HG03457 (cell line): ENCODE measurements around the gene LRRC73.

ENCODE experiments used
- ATAC-seq: cut with Tn5 transposase; IDR thresholded peaks from one replicate; pipeline ENCODE4 v1.9.1; 2021; ENCODE audit warnings: moderate number of reproducible peaks; ENCODE audit not compliant: unreplicated experiment

Gene LRRC73

DNA sequence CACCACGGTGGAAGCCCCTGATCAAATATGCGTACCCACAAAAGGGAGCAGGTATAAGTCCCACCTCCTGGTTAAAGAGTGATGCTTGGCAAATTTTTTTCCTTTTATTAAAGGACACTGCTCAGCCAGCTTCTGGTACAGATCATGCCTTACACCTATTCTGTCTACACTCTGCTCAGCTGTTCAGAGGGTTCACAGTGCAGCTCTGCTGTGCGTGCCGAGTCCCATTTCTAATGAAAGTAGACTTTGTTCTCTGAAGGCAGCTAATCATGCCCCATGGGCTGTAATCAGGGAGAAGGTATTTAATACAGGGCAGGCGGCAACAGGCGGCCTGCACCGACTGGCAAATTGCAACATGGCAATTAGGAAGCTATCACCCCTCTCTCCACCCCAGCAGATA is 16.3 kb downstream of the LRRC73 start:
- no peak for ATAC-seq

DNA sequence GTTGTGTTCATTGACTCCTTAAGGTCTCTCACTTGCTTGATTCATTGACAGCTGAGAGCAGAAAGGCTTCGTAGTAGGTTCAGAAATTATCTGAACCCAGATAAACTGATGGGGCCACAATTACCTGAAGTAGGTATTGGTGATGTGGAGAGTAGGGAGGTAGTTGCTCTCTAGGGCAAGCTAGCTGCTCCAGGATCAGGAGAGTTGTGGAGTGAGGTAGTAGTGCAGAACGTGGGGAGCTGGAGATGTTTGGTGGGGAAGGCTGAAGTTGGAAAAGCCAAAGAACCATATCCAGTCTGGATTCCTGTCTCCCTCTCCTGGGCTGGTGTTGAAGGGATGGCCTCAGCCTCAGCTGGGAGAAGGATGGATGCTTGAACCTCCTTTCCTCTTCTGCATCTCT is 16.9 kb downstream of the LRRC73 start:
- no peak for ATAC-seq

DNA sequence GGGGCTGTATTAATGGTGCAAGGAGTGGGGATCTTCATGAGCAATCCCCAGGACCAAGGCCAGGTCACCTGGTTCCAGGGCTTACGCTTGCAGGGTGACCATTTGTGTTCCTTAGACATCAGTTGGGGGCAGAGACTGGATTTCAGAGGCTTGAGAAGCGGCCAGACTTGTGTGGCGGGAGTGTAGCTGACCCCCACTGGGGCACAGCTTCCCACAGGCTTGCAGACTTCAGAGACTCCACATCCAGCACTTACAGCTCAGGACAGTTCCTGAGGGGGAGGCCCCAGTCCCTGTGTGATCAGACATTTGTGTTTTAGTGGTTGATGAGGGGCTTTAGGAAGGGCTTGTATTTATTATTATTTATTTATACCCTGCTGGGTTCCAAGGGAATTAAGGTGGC is 17.5 kb downstream of the LRRC73 start:
- no peak for ATAC-seq

DNA sequence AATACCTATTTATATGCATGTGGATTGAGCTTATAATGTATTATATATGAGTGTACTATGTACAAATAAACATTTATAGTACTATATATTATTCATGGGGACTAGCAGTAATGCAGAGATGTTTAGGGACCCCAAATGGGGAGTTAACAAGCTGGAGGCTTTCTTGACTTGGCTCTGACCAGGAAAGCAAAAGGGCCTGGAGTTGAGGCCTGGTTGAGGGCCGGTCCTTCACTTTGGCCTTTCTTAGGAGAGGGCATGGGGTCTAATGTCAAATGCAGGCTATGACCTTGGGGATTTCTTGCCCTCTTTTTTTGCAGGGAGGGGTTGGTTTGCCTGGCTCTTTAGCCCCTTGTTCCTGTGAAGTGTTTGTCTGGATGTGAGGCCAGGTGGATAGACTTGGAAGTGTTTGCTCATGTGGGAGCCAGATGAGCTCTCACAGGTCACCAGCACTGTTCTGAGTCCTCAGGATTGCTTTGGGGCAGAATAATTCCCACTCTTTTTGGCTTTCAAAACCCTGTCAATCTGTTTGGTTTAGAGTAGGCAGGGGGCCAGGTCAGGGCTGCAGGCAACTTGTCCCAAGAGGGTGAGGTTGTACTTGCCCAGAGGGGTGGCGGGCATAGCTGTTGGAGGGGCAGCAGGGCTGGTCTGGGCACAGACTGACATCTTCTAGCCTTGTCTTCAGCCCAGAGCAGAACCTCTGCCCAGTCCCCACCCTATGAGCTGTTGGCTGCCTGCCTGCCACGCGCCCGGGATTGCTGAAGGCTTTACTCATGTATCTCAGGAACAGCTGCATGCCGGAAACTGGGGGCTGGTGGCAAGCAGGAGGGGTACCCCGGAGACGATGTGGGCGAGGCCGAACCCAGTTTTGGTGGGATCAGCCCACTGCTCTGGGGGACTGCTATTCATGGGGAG is 18.1 kb downstream of the LRRC73 start:
- no peak for ATAC-seq

DNA sequence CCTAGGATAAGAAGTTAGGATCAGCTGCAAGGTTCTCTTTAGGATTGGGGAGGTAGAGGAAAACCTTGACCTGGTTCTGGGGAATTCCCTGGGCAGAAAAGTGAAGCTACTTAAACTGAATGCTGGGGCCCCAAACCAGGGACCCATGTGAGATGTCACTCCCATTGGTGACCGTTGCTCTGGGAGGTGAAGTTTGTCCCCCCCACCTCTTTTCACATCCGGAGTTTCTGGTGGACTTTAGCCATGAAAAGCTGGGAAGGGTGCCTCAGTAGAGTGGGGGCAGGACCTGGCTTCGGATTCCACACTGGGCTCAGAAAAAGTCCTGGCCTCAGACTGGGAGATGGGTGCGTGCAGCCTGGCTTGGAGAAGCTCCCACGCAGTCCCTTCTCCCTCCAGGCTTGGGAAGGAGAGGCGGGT is 19.6 kb downstream of the LRRC73 start:
- ATAC-seq: no peak

DNA sequence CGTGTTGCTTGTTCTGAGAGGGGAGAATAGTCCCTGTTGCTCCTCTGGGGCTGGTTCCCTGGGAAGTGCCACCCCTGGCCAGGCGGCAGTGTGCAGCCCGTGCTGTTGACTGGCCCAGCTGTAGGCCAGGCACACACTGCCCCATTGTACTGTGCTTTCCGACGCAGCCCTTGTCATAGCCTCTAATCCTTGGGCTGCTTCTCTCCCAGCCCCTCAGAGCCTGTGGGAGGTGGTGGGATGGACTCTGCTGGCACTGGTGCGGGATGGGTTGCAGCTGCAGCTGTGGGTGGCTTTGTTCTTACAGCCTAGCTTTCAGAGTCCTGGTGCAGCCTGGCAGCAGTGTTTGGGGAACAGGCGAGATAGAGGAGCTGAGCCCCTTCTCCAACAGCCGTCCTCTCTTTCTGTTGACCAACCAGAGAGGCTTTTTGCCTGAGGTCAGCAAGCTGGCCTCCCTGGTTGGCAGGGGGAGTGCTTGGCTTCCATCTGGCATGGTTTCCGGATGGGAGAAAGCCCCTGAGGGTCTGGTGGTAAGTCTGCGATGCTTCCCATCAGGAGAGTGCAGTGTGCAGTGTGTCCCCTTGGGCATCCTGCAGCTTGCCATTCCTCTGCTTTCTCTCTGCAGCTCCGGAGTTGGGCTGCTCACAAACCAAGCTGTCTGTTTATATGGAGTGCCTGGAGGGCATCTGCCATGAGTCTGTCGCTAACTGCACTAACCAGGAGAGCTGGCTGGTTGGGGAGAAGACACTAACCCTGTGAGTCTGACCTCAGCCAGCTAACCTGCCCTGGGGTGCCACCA is 20.7 kb downstream of the LRRC73 start:
- ATAC-seq: no peak

DNA sequence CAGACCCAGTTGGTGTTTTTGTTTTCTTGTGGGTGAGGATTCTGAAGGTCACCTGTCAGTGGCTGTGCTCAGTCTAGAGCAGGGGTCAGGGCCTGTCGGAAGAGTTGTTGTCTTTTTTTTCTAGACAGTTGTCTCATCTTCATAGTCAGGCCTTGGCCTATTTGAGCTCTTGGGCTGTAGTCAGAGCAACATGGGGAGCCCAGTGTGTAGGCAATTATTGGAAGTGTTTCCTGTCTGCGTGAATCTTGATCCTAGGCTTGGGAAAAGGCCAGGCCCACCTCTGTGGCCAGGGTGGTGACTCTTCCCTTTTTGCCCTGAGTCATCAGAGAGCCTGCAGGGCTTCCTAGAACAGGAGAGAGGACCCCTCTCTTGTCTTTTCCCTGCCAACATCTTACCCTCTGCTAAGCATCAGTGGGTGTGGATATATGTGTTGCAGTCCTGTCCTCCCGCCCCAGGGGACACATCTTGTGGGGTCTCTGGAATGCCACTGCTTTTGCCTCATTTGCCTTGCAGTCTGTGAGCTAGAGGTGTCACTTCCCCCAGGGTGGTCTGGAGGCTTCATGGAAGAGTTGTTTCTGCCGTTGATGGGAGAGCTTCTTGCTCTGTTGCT is 21.4 kb downstream of the LRRC73 start:
- no peak for ATAC-seq

DNA sequence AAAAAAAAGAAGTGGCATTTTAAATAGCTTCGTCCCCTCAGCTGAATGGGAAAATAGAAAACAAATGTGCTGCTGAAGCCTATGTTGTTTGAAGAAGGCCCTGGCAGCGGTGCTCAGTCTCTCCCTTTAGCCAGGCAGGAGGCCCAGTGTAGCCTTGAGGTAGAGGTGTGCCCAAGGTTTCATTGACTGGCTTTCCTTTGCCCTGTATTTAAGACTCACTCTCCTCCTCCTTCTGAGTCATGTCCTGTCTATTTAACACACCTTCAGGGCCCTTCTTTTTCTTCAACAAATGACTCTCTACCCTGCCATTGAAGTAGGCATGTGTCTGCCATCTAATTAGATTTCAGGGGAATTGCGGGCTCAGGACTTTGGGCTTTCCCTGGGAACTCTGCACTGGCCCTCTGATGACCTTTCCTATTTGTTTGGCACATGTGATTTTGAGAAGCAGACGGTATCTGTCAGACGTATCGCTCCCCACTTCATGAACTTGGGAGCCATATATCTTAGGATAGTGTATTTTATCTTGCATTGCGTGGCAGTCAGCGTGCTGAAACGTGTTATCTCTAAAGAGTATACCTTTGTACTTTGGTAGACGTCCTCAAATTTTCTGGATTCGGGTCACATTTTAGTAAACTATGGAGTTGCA is 28.4 kb downstream of the LRRC73 start:
- no peak for ATAC-seq

DNA sequence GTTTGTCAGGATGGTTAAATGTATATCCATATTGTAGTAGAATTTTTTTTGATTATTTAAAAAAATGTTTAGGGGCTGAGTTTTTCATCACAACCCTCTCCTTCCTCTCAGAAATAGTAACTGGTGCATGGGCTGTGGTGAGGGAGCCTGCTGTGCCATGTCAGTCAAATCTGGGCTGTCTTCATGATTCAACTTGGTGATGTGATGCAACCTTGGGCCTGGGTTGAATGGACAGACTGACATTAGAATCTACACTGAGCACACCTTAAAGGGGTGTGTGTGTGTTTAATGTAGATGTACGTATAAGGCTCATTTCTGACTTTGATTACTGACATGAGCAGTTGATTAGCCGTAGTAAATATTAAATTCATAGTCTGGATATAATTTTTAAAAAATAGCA is 29.1 kb downstream of the LRRC73 start:
- ATAC-seq: no peak

DNA sequence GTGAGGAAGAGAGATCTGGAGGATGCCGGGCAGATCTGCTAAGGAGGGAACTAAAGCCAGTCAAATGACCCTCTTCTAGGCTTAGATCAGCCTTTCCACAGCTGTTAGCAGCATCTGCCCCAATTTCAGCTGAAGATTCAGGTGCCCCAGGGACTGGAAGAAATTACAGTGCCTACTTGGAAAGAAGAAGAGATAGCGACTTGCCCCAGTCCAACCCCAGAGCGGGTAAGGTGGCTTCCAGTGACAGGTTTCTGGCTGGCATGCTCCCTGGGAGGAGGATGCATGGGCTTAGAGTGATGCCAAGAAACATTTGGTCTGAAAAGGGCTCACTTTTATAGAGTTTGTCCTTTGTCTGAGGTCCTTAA is 32.2 kb downstream of the LRRC73 start:
- no peak for ATAC-seq

DNA sequence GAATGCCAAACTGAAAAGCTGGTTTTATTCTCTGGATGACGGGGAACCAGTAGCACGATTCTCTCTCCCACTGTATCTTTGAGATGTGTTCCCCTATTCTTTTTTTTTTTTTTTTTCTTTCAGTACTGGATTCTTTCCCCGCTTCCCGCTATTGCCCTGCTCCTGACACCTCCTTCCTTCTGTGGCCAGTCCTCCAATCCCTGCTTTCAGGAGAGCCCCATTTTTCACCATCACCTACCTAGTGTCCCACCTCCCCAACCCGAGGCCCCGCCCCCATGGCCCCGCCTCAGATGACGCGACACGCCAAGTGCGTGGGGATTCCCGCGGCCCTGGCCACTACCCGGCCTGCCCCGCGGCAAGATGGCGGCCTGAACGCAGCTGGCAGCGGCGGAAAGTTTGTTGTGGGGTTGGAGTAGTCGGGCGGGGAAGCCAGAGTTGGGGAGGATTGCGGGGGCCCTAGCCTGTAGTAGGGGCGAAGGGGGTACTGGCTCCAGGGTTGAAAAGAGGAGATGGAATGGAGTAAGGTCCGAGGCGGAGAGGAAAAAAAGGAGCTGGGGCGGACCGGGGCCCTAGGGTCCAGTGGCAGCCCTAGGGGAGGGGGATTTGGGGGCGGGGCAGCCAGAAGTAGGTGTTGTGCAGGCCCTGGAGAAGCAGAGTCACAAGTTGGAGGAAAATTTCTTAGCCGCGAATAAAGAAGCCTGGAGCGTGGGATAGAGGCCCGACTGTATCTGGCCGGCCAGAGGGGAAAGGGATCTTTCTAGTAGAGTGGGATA is 32.7 kb downstream of the LRRC73 start, which contains the start of gene TJAP1:
TJAP1 (plus strand) TSS at position 336 of the 773 bp plus-strand sequence. CDS start 21,432 bp downstream, outside the sequence.
- no peak for ATAC-seq

DNA sequence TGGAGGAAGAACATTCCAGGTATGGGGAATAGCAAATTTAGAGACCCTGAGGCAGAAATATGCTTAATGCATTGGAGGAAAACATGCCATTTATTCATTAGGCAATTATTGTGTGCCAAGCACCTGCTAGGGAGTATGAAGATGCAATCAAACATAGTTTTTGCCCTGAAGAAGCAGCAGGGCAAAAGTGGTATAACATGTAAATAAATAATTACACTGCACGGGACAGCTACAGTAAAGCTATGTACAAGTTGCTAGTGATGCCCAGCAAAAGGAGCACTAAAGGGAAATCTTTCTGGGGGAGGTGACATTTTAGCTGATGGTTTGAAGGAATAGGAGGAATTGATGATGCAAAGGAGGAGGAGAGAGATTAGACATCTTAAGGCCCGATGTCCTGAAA is 33.4 kb downstream of the LRRC73 start:
- ATAC-seq: no peak

DNA sequence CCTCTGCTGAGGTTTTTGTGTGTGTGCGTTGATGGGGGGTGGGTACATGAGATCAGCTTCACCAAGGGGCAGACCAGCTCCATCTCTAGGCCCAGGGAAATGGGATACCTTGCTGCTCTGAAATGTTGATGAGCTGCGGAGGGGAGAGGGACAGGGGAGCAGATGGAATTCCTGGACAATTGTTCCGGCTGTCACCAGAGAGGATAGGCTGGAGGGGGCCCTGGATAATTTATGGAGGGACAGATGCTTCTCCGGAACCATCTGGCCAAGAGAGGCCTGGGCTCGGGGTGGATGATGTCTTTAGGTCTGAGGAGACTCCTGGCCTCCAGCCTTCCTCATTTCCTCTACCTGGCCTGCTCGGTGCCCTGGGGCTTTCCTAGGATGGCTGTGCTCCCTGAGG is 34.6 kb downstream of the LRRC73 start:
- ATAC-seq: no peak

DNA sequence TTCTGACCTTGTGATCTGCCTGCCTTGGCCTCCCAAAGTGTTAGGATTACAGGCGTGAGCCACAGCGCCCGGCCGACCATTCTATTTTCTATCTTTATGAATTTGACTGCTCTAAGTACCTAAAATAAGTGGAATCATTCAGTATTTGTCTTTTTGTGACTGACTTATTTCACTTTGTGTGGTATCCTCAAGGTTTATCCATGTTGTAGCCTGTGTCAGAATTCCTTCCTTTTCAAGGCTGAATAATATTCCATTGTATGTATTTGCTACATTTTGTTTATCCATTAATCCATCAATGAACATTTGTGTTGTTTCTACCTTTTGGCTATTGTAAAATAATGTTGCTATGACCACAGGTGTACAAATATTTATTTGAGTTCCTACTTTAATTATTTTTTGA is 37.6 kb downstream of the LRRC73 start:
- ATAC-seq: no peak

DNA sequence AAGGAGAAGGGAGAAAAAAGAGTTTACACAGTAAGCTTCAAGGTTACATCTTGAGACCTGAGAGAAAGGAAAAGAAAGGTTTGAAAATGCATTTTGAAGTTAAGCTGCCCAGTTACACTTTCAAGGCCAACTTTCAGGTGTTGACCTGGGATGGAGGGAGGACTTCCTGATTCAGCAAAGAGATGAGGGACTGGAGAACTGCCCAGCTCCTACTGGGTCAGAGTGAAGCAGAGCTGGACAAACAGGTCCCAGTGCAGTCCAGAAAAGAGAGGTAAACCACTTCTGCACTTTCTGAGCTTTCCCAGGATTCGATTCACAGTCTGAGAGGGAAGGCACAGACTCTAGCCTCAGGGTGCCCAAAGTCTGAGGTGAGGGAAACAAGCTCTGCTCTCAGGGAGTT is 38.7 kb downstream of the LRRC73 start:
- ATAC-seq: no peak

DNA sequence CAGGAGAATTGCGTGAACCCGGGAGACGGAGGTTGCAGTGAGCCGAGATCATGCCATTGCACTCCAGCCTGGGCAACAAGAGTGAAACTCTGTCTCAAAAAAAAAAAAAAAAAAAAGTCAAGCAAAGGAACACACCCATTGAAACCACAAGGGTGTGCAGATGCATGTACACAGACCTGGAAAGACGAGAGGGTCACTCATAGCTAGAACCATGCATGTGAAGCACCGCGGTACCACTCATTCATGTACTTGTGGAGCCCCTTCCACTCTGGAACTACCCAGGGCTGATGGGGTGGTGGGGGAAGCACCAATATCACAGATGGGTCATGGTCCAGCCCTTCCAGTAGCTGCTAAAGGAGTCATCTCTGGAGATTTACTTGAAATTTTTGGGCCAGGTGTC is 40.2 kb downstream of the LRRC73 start:
- no peak for ATAC-seq

DNA sequence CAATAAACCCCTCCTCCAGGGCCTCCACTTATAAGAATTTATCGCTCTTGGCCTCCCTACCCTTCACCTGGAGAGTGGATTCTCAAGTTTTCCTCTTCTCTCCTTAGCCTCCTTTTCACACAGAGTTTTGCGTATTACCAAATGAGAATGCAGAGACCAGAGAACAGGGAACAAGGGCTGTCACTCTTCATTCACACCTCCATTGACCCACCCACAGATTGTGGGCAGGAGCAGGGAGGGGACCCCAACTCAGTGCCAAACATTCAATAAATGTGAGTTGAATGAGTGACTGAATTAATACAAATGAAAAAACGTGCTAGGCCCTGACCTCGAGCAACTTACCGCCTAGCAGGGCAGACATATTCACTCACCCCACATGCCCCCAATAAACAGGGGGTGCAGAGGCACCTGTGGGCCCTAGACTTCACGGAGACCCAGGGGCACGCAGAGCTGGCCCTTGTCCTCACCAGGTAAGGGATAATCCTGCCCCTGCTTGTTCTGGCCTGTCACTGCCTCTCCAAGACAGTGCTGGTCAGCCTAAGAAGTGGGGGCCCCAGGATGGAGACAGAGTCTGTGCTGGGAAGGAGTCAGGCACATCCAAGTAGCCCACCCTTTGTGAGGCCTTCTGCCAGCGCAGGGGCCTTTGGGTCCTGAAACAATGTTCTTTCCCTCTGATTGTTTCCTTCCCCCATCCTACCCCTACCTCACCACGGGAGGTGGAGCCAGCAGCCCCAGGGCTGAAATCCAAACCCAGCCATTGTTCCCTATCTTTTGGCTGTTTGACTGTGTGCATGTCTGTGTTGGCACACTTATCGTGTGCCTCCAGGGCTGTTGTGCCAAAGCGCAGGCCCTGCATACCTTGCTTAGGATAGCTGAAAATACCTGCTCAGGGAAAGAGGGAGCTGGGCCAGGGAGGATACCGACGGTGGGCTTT is 41.1 kb downstream of the LRRC73 start:
- ATAC-seq: no peak

DNA sequence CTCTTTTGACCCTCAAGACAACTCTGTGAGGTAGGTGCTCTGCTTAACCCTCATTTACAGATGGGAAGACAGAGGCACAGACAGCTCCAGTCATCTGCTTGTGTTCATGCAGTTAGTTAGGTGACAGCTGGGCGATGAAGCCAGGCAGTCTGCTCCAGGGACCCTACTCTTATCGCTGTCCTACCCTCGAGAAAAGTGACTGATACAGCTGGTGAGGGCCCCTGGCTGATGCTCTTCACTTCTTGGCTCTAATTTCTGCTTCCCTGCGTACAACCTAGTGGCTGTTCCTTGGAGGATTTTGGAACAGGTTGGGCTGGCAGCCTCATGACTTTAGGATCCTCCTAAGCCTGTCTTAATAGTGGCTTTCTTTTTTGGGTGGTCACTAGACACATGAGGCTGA is 41.9 kb downstream of the LRRC73 start:
- ATAC-seq: no peak

DNA sequence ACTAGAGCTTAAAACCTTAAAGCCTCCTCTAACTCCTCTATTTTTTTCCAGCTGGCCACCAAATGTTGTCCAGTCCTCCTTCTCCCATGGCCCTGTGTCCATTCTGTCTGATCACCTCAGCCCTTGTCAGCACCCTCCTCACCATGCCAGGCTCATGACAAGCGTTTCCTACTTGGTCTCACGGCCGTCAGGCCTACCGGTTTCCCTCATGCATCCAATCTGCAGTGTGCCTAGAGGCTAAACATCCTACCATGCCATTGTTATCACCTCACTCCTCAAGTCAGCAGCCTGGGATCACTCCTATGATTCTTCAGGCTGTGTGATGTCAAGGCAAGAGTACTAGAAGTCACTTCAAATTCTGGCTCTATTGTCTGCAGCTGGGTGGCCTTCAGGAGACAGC is 42.4 kb downstream of the LRRC73 start:
- ATAC-seq: no peak
